GM18951 (cell line): Measurements from ENCODE around the gene BORCS8.
A peak's percentile ranks its signal among the peaks of the same experiment; 100 is the strongest.

Experiments used
- POLR2A ChIP-seq: IDR thresholded peaks from 4 replicates; pipeline ENCODE4 v1.6.1; 2011; ENCODE audit warnings: mild to moderate bottlenecking; ENCODE audit not compliant: insufficient read length, insufficient read depth; ENCODE audit errors: extremely low read depth
- in situ Hi-C: fragments of 300-500 bp; cut with MboI; formaldehyde crosslinking; loops from one replicate; pipeline ENCODE4 v1.12.0; 2022; ENCODE audit warnings: low sequenced_read_pairs, mixed read lengths, inconsistent platforms; ENCODE audit not compliant: unreplicated experiment

BORCS8 gene

DNA sequence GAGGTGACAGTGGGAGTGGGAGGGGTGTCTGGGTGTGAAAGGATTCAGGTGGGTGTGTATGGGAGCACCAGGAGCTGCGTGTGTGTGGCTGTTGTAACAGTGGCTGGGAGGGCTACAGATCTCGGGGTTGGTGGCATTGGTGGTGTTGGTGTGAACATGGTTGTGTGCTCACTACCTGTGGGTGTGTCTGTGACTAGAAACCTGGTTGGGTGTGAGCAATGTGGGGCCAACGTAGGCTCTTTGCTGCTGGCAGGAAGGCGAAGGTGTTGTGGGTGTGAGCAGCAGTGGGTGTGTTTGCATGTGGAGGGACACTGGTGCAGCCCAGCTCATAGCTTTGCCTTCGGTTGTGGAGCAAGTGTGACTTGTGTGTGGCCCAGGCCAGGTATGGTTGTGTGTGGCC is 15.0 kb upstream of the BORCS8 start:
- TF ChIP-seq POLR2A = no peak
- in situ Hi-C loops = no loop called here

DNA sequence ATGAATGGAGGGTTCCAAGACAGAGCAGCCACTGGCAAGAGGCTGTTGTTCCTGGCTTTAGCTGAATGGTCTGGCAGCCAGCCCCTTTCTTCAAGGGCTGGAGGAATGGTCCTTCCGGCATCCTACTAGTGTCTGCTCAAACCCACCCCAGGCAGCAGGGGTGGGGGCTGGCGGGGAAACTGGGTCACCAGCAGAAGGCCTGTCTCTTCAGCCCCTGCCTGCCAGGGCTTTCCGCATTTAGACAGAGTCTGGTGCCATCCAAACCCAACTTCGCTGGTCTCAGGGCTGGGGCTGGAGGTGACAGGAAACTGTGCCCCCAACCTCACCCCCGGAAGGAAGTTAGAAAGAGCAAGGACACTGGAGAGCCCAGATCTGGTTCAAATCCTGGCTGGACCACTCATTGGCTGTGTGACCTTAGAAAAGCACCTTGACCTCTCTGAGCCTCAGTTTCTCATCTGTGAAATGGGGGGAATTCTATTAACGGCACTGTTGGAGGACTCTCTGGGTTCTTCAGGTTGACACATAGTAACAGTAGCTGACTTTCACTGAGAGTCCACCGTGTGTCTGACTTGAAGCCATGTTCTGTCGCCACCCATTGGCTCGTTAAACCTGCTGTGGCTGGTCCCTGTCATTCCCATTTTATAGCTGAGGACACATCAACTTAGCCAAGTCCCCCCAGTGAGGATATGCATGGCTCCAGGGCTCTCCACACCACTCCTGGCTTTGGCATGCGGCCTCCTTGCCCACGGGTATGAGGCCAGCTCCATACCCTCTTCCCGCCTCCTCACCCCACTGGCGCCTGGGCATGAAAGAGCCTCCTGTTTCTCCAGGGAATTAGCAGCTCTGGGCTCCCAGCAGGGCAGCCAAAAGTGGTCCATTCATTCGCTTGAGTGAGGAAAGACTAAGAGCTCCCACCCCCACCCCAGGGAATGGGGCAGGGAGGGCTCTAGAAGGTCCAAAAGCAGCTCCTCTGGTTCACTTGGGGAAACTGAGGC is 13.8 kb upstream of the BORCS8 start:
- in situ Hi-C loops = no loop called here
- TF ChIP-seq POLR2A = no peak

DNA sequence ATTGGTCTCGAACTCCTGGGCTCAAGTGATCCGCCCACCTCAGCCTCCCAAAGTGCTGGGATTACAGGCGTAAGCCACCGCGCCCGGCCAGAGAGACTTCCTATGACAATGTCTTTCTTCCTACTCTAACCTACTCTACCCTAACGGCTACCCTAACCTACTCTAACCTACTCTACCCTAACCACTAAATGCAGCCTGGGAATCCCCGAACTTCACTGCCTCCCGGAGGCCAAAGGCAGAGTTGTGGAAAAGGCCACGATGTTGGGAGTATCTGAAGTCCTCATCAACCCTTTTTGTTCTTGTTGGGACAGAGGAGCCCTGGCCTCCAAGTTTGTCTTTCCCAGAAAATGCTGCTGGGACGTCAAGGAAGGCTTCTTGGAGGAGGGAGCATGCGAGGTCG is 12.2 kb upstream of the BORCS8 start:
- in situ Hi-C loops = no loop called here
- TF ChIP-seq POLR2A = no peak

- in situ Hi-C loops = no loop called here
- peak; percentile 64 for TF ChIP-seq POLR2A
Measured at GRCh38 chr19:19203012-19203856, 11.3 kb upstream of the BORCS8 start, which contains the start of gene NR2C2AP. NR2C2AP (minus strand) TSS chr19:19203414; CDS start chr19:19203060, 354 bp downstream.

GRCh38 chr19:19202707-19203011 is 10.7 kb upstream of the BORCS8 start:
- in situ Hi-C loops = no loop called here
- no peak for TF ChIP-seq POLR2A

- peak; percentile 11 for TF ChIP-seq POLR2A
- in situ Hi-C loops = no loop called here
Measured at GRCh38 chr19:19201697-19202630, 10.0 kb upstream of the BORCS8 start.

- in situ Hi-C loops = loop anchor here (25.0 kb wide), 1 partner anchor 293 kb away; no protein-coding TSS in a partner anchor
- no peak for TF ChIP-seq POLR2A
Measured at GRCh38 chr19:19193926-19194325, 2.0 kb upstream of the BORCS8 start.

DNA sequence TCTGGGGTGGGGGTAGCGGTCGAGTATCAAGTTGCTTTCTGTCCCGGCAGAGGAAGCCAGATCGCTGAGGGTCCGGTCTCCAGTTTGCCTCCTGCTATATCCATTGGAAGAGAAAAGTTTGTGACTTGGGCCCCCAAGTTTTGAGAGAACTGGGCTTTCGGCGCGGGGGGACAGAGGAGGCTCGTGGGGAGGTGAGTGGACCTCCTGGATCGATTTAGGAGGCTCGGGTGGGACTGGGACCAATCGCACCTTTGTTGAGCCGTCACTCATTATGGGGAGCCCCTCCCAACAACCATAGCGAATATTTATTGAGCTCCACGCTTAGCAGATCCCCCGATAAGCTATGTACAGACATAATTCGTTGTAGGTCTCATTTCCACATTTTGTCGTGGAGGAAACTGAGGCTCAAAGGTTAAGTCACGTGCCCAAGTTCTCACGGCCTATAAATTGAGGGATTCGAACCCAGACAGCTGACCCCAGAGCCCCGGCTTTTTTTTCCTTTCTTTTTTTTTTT is 1.0 kb upstream of the BORCS8 start:
- in situ Hi-C loops = loop anchor here (25.0 kb wide), 1 partner anchor 294 kb away; no protein-coding TSS in a partner anchor
- peak; percentile 61 for TF ChIP-seq POLR2A

GRCh38 chr19:19191768-19192077 is 229 bp downstream of the BORCS8 start:
- in situ Hi-C loops = loop anchor here (25.0 kb wide), 1 partner anchor 296 kb away; no protein-coding TSS in a partner anchor
- TF ChIP-seq POLR2A = no peak

DNA sequence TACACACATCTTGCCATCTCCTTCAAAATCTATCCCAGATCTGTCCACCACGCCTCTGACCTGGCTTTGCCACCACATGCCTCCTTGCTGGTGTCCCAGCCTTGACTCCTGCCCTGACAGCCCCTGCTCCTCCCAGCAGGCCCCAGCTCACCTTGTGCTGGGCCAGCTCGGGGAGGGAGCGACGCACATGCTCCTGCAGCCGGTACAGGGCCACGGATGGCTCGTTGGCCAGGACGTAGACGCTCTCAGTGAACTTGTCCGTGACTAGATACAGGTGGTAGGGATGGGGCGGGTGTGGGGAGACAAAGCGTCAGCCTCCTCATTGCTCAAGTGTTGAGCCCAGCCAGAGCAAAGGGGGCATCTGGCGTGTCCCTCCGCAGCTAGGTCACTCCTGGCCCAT is 5.2 kb downstream of the BORCS8 start:
- TF ChIP-seq POLR2A = no peak
- in situ Hi-C loops = loop anchor here (25.0 kb wide), 1 partner anchor 301 kb away; no protein-coding TSS in a partner anchor

DNA sequence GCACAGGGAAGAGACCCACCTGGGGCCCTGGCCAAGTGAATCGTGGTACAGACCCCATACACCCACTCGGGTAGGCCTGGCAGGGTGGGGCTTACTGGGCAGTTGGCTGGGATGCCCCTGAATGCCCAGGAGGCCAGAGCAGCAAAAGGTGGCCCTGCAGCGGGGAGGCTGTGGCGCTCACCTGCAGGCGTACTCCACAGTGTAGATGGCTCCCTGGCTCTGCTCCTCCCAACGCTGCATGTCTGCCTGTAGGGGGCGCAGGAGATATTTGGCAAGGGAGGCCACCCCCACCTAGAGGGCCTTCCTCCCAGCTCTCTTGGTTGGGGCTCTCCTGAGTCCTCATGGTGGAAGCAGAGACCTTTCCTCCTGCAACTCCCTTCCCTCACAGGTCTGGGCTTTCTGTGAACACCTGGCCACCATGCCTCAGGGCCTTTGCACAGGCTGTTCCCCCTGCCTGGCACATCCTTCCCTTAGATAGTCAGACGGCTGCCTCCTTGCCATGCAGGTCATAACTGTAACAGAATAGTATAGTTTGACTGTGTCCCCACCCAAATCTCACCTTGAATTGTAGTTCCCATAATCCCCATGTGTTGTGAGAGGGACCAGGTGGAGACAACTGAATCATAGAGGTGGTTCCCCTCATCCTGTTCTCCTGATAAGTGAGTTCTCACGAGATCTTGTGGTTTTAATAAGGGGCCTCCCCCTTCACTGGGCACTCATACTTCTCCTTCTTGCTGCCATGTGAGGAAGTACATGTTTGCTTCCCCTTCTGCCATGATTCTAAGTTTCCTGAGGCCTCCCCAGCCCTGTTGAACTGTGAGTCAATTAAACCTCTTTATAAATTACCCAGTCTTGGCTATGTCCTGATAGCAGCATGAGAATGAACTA is 5.9 kb downstream of the BORCS8 start:
- TF ChIP-seq POLR2A = no peak
- in situ Hi-C loops = loop anchor here (25.0 kb wide), 1 partner anchor 301 kb away; no protein-coding TSS in a partner anchor
